COLO668 (cell line): ENCODE data around the gene PTGES2.
"Not testable (repeated sequence)": the region's sequence is repeated elsewhere in the genome, so short reads cannot be mapped to it uniquely, and the experiment has no call there.

Source experiments
- DNase-seq: peaks from one replicate; lab custom pipeline; 2025; ENCODE audit not compliant: unreplicated experiment; lab: John Stamatoyannopoulos, UW

The PTGES2 gene

GRCh38 chr9:128088253-128088945, 39.1 kb downstream of the PTGES2 start:
- DNase-seq = peak; percentile 15

- no peak for DNase-seq
Measured at GRCh38 chr9:128087262-128087661, 40.3 kb downstream of the PTGES2 start.

GRCh38 chr9:128085943-128086342, 41.6 kb downstream of the PTGES2 start:
- DNase-seq = no peak

- DNase-seq = no peak
Measured at GRCh38 chr9:128084746-128085145, 42.8 kb downstream of the PTGES2 start.

- DNase-seq = no peak
Measured at GRCh38 chr9:128082151-128082550, 45.4 kb downstream of the PTGES2 start.

- DNase-seq = no peak
Measured at GRCh38 chr9:128081056-128081455, 46.5 kb downstream of the PTGES2 start.

- DNase-seq = no peak
Measured at GRCh38 chr9:128080206-128080605, 47.3 kb downstream of the PTGES2 start.

GRCh38 chr9:128078504-128079434, 48.8 kb downstream of the PTGES2 start:
- no peak for DNase-seq

GRCh38 chr9:128077847-128078503, 49.6 kb downstream of the PTGES2 start:
- DNase-seq = no peak

- DNase-seq = no peak
Measured at GRCh38 chr9:128073253-128073886, 54.2 kb downstream of the PTGES2 start.

GRCh38 chr9:128072144-128073021, 55.1 kb downstream of the PTGES2 start:
- peak; percentile 43 for DNase-seq

GRCh38 chr9:128071475-128071874, 56.1 kb downstream of the PTGES2 start:
- not testable (repeated sequence) for DNase-seq

- no peak for DNase-seq
Measured at GRCh38 chr9:128070874-128071273, 56.7 kb downstream of the PTGES2 start.
